Epithelial cell of alveolus of lung (primary cell): Measurements from ENCODE around the gene TEX13A. TPM values are rescaled to one million over a fixed set of nuclear protein-coding genes. Genes with fewer than 3 reads are reported as not detected.

ENCODE experiments used
- total RNA-seq: library from RNA; depleted of rRNA; stranded (reverse); fragments of >200 nt; gene quantifications from 2 replicates; pipeline ENCODE4 v1.2.1, GENCODE V29; 2015

TEX13A gene, protein sequence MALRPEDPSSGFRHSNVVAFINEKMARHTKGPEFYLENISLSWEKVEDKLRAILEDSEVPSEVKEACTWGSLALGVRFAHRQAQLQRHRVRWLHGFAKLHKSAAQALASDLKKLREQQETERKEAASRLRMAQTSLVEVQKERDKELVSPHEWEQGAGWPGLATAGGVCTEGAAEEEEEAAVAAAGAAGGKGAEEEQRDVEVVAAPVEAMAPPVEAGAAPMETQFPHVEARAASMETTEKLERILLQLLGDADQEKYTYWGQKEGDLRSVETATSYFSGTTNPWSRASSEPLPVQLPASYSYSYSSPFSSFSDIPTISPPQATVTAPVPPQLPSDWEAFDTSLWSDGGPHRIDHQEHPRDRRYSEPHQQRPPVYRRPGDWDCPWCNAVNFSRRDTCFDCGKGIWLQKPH
- total RNA-seq: not detected in 2 replicates

DNA sequence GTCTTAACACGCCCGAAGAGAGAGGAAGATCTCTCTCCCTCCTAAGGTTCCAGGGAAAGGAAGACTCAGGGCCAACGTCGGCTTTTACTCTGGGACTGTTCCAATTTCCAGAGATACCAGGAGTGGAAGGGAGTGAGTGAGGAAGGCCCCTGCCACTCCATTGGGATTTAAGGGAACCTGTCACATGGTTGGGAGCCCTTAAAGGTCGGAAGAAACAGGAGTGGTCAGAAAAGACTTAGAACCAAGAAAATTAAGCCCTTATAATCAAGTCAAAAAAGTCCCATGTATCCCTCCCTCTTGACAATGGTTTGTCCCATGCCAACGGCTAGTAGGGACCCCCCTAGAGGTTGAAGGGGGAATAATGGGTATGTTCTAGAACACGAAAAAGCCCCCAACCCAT lies at the start of gene TEX13A:
TEX13A (minus strand) TSS at position 59 of the 400 bp plus-strand sequence. CDS start 297 bp downstream, outside the sequence.

